DMS53 treated with DMSO at 0.1 percent for 48 hours (cell line): ENCODE data around the gene CPOX.

ENCODE experiments used
- DNase-seq: peaks from one replicate; lab custom pipeline; 2025; ENCODE audit not compliant: unreplicated experiment; lab: John Stamatoyannopoulos, UW

CPOX gene

GRCh38 chr3:98596541-98597500 is 3.4 kb upstream of the CPOX start:
- no peak for DNase-seq

- no peak for DNase-seq
Observed at GRCh38 chr3:98596087-98596486, 2.7 kb upstream of the CPOX start.

- no peak for DNase-seq
Observed at GRCh38 chr3:98594628-98595324, 1.4 kb upstream of the CPOX start.

GRCh38 chr3:98592345-98592935 is 971 bp downstream of the CPOX start:
- no peak for DNase-seq

- DNase-seq: no peak
Observed at GRCh38 chr3:98589331-98590036, 3.9 kb downstream of the CPOX start.

GRCh38 chr3:98588065-98588464 is 5.3 kb downstream of the CPOX start:
- no peak for DNase-seq

GRCh38 chr3:98587654-98588053 is 5.8 kb downstream of the CPOX start:
- DNase-seq: no peak

GRCh38 chr3:98584547-98584946 is 8.9 kb downstream of the CPOX start:
- no peak for DNase-seq

GRCh38 chr3:98583766-98584165 is 9.6 kb downstream of the CPOX start:
- DNase-seq: no peak

GRCh38 chr3:98582042-98582441 is 11.4 kb downstream of the CPOX start:
- no peak for DNase-seq

GRCh38 chr3:98581474-98581873 is 11.9 kb downstream of the CPOX start:
- DNase-seq: no peak

- no peak for DNase-seq
Observed at GRCh38 chr3:98580401-98581386, 12.7 kb downstream of the CPOX start.

GRCh38 chr3:98577178-98577895 is 16.1 kb downstream of the CPOX start:
- no peak for DNase-seq

- DNase-seq: no peak
Observed at GRCh38 chr3:98574132-98574531, 19.3 kb downstream of the CPOX start.

GRCh38 chr3:98573181-98573728 is 20.2 kb downstream of the CPOX start:
- DNase-seq: no peak

- DNase-seq: no peak
Observed at GRCh38 chr3:98568402-98568801, 25.0 kb downstream of the CPOX start.

- DNase-seq: no peak
Observed at GRCh38 chr3:98567666-98568270, 25.6 kb downstream of the CPOX start.

- DNase-seq: no peak
Observed at GRCh38 chr3:98565843-98566242, 27.6 kb downstream of the CPOX start.

- peak; percentile 6 for DNase-seq
Observed at GRCh38 chr3:98565237-98565643, 28.2 kb downstream of the CPOX start.
